BJ (cell line): ENCODE measurements around the gene ATAD3C. TPM values are rescaled to one million over a fixed set of nuclear protein-coding genes. Genes with fewer than 3 reads are reported as not detected.
"Not testable (repeated sequence)": the region's sequence is repeated elsewhere in the genome, so short reads cannot be mapped to it uniquely, and the experiment has no call there.

Experiments used
- CTCF ChIA-PET: fragments of 350-600 bp; formaldehyde crosslinking; extraction: SDS; loops from one replicate; lab custom pipeline; 2021; ENCODE audit warnings: antibody characterized with exemption, inconsistent platforms; lab: Yijun Ruan, JAX
- POLR2A ChIA-PET: fragments of 300-600 bp; sonication (Branson Sonifier 250); formaldehyde crosslinking; extraction: SDS; loops from one replicate; lab custom pipeline; 2021; ENCODE audit warnings: antibody characterized with exemption; lab: Charles Lee
- DNase-seq: peaks from one replicate; pipeline ENCODE4 v3.0.0-alpha.2; 2011; ENCODE audit warnings: low read depth
- H3K27me3 ChIP-seq: 2 replicates; pipeline ENCODE4 v1.6.0; 2011; ENCODE audit warnings: low read length; ENCODE audit not compliant: control insufficient read depth, insufficient read depth
- H3K36me3 ChIP-seq: 2 replicates; pipeline ENCODE4 v1.5.1; 2011; ENCODE audit warnings: low read length; ENCODE audit not compliant: control insufficient read depth, insufficient read depth
- H3K4me3 ChIP-seq: 2 replicates; pipeline ENCODE4 v1.5.1; 2011; ENCODE audit warnings: low read depth, mild to moderate bottlenecking, control low read depth, low read length
- CTCF ChIP-seq: IDR thresholded peaks from 2 replicates; pipeline ENCODE4 v1.5.1; 2011; ENCODE audit warnings: low read depth, mild to moderate bottlenecking, control low read depth, inconsistent platforms, low read length, moderate library complexity; ENCODE audit not compliant: insufficient read depth
- polyA plus RNA-seq: library from polyadenylated mRNA; depleted of rRNA; stranded (reverse); fragments of >200 nt; gene quantifications from 2 replicates; pipeline ENCODE4 v1.2.3, GENCODE V29; 2011

The ATAD3C gene
- polyA plus RNA-seq, 1 experiment: 0.06 TPM

DNA sequence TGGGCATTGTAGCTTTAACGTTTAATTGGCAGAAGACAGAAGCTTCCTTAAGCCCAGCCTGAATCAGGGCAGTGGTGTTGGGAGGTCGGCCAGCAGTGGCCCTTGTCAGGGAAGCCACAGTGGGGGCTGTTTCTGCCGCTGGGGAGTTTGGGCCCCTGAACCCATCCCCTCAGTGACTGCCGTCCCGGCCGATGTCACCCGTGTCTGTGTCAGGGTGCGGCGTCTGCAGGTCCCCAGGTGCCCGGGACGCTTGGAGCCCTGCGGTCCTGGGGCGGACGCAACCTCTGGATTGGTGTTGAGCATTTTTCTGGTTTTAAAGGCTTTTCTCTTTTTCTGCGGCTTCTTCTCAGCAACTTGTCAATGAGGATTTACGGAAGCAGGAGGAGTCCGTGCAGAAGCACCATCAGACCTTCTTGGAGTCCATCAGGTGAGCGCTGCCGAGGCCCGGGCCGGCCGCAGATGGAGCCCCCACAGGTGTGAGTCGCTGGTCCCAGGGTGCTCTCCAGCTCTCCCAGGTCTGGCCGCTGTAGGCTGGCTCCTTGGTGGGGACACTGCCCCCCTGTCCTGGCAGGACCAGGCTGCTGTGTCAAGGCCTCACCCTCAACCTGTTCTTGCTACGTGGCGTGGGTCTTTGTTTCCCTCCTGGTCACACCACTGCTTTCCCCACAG lies 2.3 kb downstream of the ATAD3C start:
- ChIA-PET CTCF (interaction anchor here (2.2 to 5.1 kb wide), 2 partner anchors 10 to 22 kb away, joined by 4 to 25 read pairs; no protein-coding TSS in a partner anchor), POLR2A (no interaction called here)
- no peak for TF ChIP-seq CTCF
- H3K4me3 ChIP-seq: no peak overlapping the region
- no peak for DNase-seq
- H3K27me3 ChIP-seq: no peaks in the 10 kb centered on the region; the same call in 1 of the 2 replicates
- no peaks in the 10 kb centered on the region for H3K36me3 ChIP-seq

DNA sequence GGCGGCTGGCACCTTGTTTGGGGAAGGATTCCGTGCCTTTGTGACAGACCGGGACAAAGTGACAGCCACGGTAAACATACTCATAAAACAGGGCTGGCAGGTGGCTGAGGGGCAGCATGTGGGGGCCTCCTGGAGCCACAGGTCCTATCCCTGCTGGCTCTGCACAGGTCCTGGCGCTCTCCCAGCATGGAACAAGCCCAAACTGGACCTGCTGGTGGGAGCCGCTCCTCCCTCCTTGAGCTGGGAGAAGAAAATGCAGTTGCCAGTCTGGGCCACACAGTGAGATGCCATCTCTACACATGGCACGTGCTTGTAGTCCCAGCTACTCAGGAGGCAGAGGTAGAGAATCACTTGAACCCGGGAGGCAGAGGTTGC lies 2.9 kb downstream of the ATAD3C start:
- CTCF ChIA-PET: interaction anchor here (5.1 kb wide), 1 partner anchor 11 kb away, joined by 25 read pairs; no protein-coding TSS in a partner anchor
- H3K27me3 ChIP-seq, POLR2A ChIA-PET, H3K4me3 ChIP-seq, DNase-seq, H3K36me3 ChIP-seq: not testable (repeated sequence)

DNA sequence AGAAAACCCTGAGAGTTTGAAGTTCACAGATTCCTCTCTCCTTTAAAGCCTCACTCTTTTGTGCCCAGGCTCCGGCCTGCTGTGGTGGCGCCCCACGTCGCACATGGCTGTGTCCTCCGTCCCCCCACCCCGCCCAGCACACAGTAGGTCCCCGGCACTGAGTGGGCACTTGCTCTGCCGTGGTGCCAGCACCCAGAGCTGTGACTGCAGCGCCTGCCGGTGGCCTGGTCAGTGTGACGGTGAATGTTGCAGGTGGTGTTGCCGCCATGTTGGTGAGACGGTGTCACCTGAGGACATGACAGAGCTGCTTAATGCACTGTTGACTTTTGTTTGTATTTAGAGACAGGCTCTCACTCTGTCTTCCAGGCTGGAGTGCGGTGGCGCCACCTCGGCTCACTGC lies 3.4 kb downstream of the ATAD3C start:
- CTCF ChIA-PET: interaction anchor here (5.1 kb wide), 1 partner anchor 12 kb away, joined by 25 read pairs; no protein-coding TSS in a partner anchor

GRCh38 chr1:1454286-1455056 lies 5.0 kb downstream of the ATAD3C start:
- H3K27me3 ChIP-seq, POLR2A ChIA-PET, DNase-seq, H3K4me3 ChIP-seq, H3K36me3 ChIP-seq: not testable (repeated sequence)
- CTCF ChIA-PET: interaction anchor here (5.1 kb wide), 1 partner anchor 13 kb away, joined by 25 read pairs; no protein-coding TSS in a partner anchor

More for the DNA sequence above, 3.4 kb downstream of the ATAD3C start:
- TF ChIP-seq CTCF: no peak
- Histone ChIP-seq H3K36me3 (no peaks in the 10 kb centered on the region), H3K27me3 (no peaks in the 10 kb centered on the region; the same call in 1 of the 2 replicates), H3K4me3 (no peak overlapping the region)
- no peak for DNase-seq
- POLR2A ChIA-PET: no interaction called here

GRCh38 chr1:1455366-1455884 lies 5.9 kb downstream of the ATAD3C start:
- no peak for DNase-seq
- TF ChIP-seq CTCF: no peak
- Histone ChIP-seq H3K36me3 (no peaks in the 10 kb centered on the region), H3K27me3 (no peaks in the 10 kb centered on the region; the same call in 1 of the 2 replicates), H3K4me3 (no peak overlapping the region)
- POLR2A ChIA-PET: no interaction called here
- CTCF ChIA-PET: no interaction called here

DNA sequence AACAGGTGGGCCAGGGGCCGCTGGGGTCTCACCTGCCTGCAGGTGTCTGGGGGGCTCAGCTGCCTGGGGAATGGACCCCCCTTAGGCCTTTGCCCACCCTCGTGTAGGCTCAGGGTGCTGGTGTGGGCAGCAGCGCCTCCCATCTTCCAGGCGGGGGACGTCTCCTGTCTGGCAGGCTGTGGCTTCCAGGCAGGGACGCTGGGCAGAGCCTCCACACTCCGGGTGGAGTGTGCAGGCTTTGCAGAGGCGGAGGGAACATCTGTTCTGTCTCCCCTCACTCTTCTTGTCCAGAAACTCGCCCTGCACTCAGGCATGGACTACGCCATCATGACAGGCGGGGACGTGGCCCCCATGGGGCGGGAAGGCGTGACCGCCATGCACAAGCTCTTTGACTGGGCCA lies 6.4 kb downstream of the ATAD3C start:
- H3K27me3 ChIP-seq, H3K36me3 ChIP-seq, CTCF ChIA-PET, H3K4me3 ChIP-seq, POLR2A ChIA-PET, DNase-seq: not testable (repeated sequence)

- H3K36me3 ChIP-seq, H3K27me3 ChIP-seq, CTCF ChIA-PET, H3K4me3 ChIP-seq, DNase-seq, POLR2A ChIA-PET: not testable (repeated sequence)
These were observed 7.3 kb downstream of the ATAD3C start for GRCh38 chr1:1456683-1457255.

GRCh38 chr1:1459156-1459555 lies 9.7 kb downstream of the ATAD3C start:
- POLR2A ChIA-PET, H3K27me3 ChIP-seq, CTCF ChIA-PET, H3K4me3 ChIP-seq, H3K36me3 ChIP-seq, DNase-seq: not testable (repeated sequence)

- CTCF ChIA-PET, H3K36me3 ChIP-seq, H3K4me3 ChIP-seq, DNase-seq, POLR2A ChIA-PET, H3K27me3 ChIP-seq: not testable (repeated sequence)
These were observed 10.2 kb downstream of the ATAD3C start for GRCh38 chr1:1459711-1460110.
